ENCODE measurements around the gene CADM1. TPM values are rescaled to one million over a fixed set of nuclear protein-coding genes. Genes with fewer than 3 reads are reported as not detected.

CADM1 gene
- total and polyA plus RNA-seq, 8 donors: 0.58 to 29.7 (median 5.3) TPM

DNA sequence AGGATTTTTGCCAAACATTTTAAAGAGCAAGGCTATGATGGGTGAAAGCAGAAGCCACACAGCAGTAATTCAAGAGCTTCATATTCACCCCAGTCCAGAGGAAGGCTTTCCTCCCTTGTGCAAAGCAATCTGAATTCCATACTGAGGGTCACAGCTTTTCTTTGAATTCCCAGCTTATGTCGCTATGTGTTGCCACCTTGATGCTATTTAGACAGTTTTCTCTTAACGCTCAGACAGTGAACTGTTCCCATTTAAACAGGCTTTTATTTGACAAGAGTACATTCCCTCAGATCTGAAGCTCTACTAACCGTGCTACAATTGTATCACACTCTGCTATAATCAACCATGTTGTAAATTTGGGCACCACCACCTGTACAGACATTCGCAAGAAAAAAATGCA is 279.7 kb downstream of the CADM1 start:
- 68 to 92% (median 79%) methylated on average over 4 of the region's 4 CpGs for WGBS, 5 donors
- intact Hi-C loops (cut with DNase I; ENCODE audit: low total_unique reads): no loop called here
- no peak overlapping the region for H3K27ac ChIP-seq

GRCh38 chr11:115222863-115223530 is 281.2 kb downstream of the CADM1 start:
- TF ChIP-seq EP300 (IDR thresholded peaks at IDR 0.05) (no peak), CTCF (IDR thresholded peaks at IDR 0.05) (no peak), POLR2A (IDR thresholded peaks at IDR 0.05) (no peak), POLR2AphosphoS5 (IDR thresholded peaks at IDR 0.05) (no peak)
- no peak overlapping the region for H3K4me3 ChIP-seq
- WGBS, 5 donors: 73 to 90% (median 85%) methylated on average over 5 of the region's 5 CpGs
- H3K36me3 ChIP-seq: no peaks in the 10 kb centered on the region
- H3K9me3 ChIP-seq: no peaks in the 10 kb centered on the region
- intact Hi-C loops (cut with DNase I; ENCODE audit: low total_unique reads): no loop called here
- no peaks in the 10 kb centered on the region for H3K4me1 ChIP-seq
- H3K27me3 ChIP-seq: no peaks in the 10 kb centered on the region
- no peak for DNase-seq
- H3K27ac ChIP-seq: peak overlapping the region in 1 of 5 donors; percentile 38

More for the DNA sequence above, 279.7 kb downstream of the CADM1 start:
- Histone ChIP-seq H3K4me1 (no peaks in the 10 kb centered on the region), H3K27me3 (no peaks in the 10 kb centered on the region), H3K9me3 (no peaks in the 10 kb centered on the region), H3K4me3 (no peak overlapping the region), H3K36me3 (peaks cover 0 to 4% (median 0%) of the 10 kb centered on the region in 4 donors)
- TF ChIP-seq CTCF (IDR thresholded peaks at IDR 0.05) (no peak), POLR2A (IDR thresholded peaks at IDR 0.05) (no peak), POLR2AphosphoS5 (IDR thresholded peaks at IDR 0.05) (no peak), EP300 (IDR thresholded peaks at IDR 0.05) (no peak)
- DNase-seq: no peak

GRCh38 chr11:115222218-115222862 is 281.9 kb downstream of the CADM1 start:
- Histone ChIP-seq H3K4me3 (no peak overlapping the region), H3K27ac (peak overlapping the region in 1 of 5 donors; percentile 38), H3K27me3 (no peaks in the 10 kb centered on the region), H3K4me1 (no peaks in the 10 kb centered on the region), H3K9me3 (no peaks in the 10 kb centered on the region), H3K36me3 (no peaks in the 10 kb centered on the region)
- TF ChIP-seq POLR2A (IDR thresholded peaks at IDR 0.05) (no peak), CTCF (IDR thresholded peaks at IDR 0.05) (no peak), POLR2AphosphoS5 (IDR thresholded peaks at IDR 0.05) (no peak), EP300 (IDR thresholded peaks at IDR 0.05) (no peak)
- intact Hi-C loops (cut with DNase I; ENCODE audit: low total_unique reads): no loop called here
- no peak for DNase-seq
- WGBS, 5 donors: 49 to 67% (median 64%) methylated on average over 5 of the region's 5 CpGs

- no peaks in the 10 kb centered on the region for H3K4me1 ChIP-seq
- intact Hi-C loops (cut with DNase I; ENCODE audit: low total_unique reads): no loop called here
- no peak for DNase-seq
- H3K36me3 ChIP-seq: no peaks in the 10 kb centered on the region
- H3K9me3 ChIP-seq: no peaks in the 10 kb centered on the region
- no peaks in the 10 kb centered on the region for H3K27me3 ChIP-seq
- no peak for TF ChIP-seq POLR2AphosphoS5 (IDR thresholded peaks at IDR 0.05)
- no peak for TF ChIP-seq EP300 (IDR thresholded peaks at IDR 0.05)
- no peak for TF ChIP-seq CTCF (IDR thresholded peaks at IDR 0.05)
- 73 to 98% (median 90%) methylated on average over 2 of the region's 2 CpGs for WGBS, 5 donors
- no peak overlapping the region for H3K4me3 ChIP-seq
- H3K27ac ChIP-seq: peak overlapping the region in 1 of 5 donors; percentile 38
Observed at GRCh38 chr11:115221461-115222069, 282.6 kb downstream of the CADM1 start.

Data from stomach (tissue), 9 donors.